DOHH2 (cell line): Measurements from ENCODE around the gene CBFA2T3.

ENCODE experiments used
- CTCF ChIP-seq: fragments of 200-600 bp; sonication (generic); IDR thresholded peaks from one replicate; pipeline ENCODE4 v1.5.1; 2014; ENCODE audit warnings: antibody characterized with exemption, mild to moderate bottlenecking, low read depth, low read length; ENCODE audit not compliant: poor library complexity, severe bottlenecking
- EZH2phosphoT487 ChIP-seq: fragments of 200-600 bp; sonication (generic); IDR thresholded peaks from 2 replicates; pipeline ENCODE4 v1.6.1; 2017; ENCODE audit warnings: borderline replicate concordance, mild to moderate bottlenecking, antibody characterized with exemption, low read length, moderate library complexity, mixed read lengths

GRCh38 chr16:88974080-88974915, 2.7 kb downstream of the CBFA2T3 start:
- TF ChIP-seq CTCF (no peak), EZH2phosphoT487 (no peak)
